Fibroblast of lung (primary cell): Measurements from ENCODE around the gene PRCC. TPM values are rescaled to one million over a fixed set of nuclear protein-coding genes. Genes with fewer than 3 reads are reported as not detected.

Source experiments
- DNase-seq, 2 donors: peaks; one replicate each; pipeline versions ENCODE4 v3.0.0 to v3.0.0-alpha.2; 2010; ENCODE audit warnings: low read depth in 2 of 2
- H2AFZ ChIP-seq: 2 replicates; pipeline ENCODE4 v1.5.1; 2012; ENCODE audit warnings: low read length, control low read depth, inconsistent platforms
- H3K27ac ChIP-seq: 2 replicates; pipeline ENCODE4 v1.5.1; 2011; ENCODE audit warnings: low read length, control low read depth; ENCODE audit not compliant: insufficient read depth
- H3K27me3 ChIP-seq: 2 replicates; pipeline ENCODE4 v1.5.1; 2011; ENCODE audit warnings: mild to moderate bottlenecking, low read length; ENCODE audit not compliant: control insufficient read depth, insufficient read depth
- H3K36me3 ChIP-seq: 2 replicates; pipeline ENCODE4 v1.5.1; 2011; ENCODE audit warnings: low read length; ENCODE audit not compliant: control insufficient read depth, insufficient read depth
- H3K4me1 ChIP-seq: 2 replicates; pipeline ENCODE4 v1.5.1; 2011; ENCODE audit warnings: low read length; ENCODE audit not compliant: control insufficient read depth, insufficient read depth; ENCODE audit errors: extremely low read depth
- H3K4me2 ChIP-seq: 2 replicates; pipeline ENCODE4 v1.5.1; 2011; ENCODE audit warnings: low read length, control low read depth; ENCODE audit not compliant: insufficient read depth; ENCODE audit errors: extremely low read depth
- H3K4me3 ChIP-seq, 4 experiments: fragments of 200-600 bp in 1 of 4; sonication (generic) in 1 of 4; replicated peaks in 1 of 4; 2 replicates each; pipeline ENCODE4 v1.5.1; 2011 to 2016; ENCODE audit warnings: low read length in 4 of 4, low read depth in 3 of 4, mild to moderate bottlenecking in 3 of 4, control low read depth in 2 of 4, inconsistent platforms in 1 of 4, mixed read lengths in 1 of 4; ENCODE audit not compliant: insufficient read depth in 1 of 4; ENCODE audit errors: control extremely low read depth in 1 of 4
- H3K79me2 ChIP-seq: 2 replicates; pipeline ENCODE4 v1.5.1; 2012; ENCODE audit warnings: mild to moderate bottlenecking, low read length, inconsistent platforms; ENCODE audit not compliant: control insufficient read depth, insufficient read depth
- H3K9ac ChIP-seq: 2 replicates; pipeline ENCODE4 v1.5.1; 2011; ENCODE audit warnings: mild to moderate bottlenecking, low read length, control low read depth; ENCODE audit not compliant: insufficient read depth
- H3K9me3 ChIP-seq: 2 replicates; pipeline ENCODE4 v1.5.1; 2012; ENCODE audit warnings: low read depth, low read length; ENCODE audit not compliant: control insufficient read depth, insufficient read depth
- H4K20me1 ChIP-seq: 2 replicates; pipeline ENCODE4 v1.5.1; 2011; ENCODE audit warnings: low read length; ENCODE audit not compliant: control insufficient read depth, insufficient read depth; ENCODE audit errors: extremely low read depth
- CTCF ChIP-seq, 2 donors: IDR thresholded peaks in 1 of 2; conservative IDR thresholded peaks in 1 of 2; 1 replicate in 1 of 2; 2 replicates in 1 of 2; pipeline ENCODE4 v1.5.1; 2011 to 2012; ENCODE audit warnings: low read length in 2 of 2, control low read depth in 1 of 2, inconsistent platforms in 1 of 2, low read depth in 1 of 2, mild to moderate bottlenecking in 1 of 2
- EZH2 ChIP-seq: IDR thresholded peaks from 2 replicates; pipeline ENCODE4 v1.5.1; 2012; ENCODE audit warnings: low read length, control low read depth, mild to moderate bottlenecking; ENCODE audit errors: missing control alignments
- polyA minus RNA-seq: library from RNA; depleted of rRNA, polyadenylated mRNA; stranded (reverse); fragments of >200 nt; gene quantifications from 2 replicates; pipeline ENCODE4 v1.2.3, GENCODE V29; 2011; ENCODE audit warnings: low replicate concordance
- polyA plus RNA-seq, 2 donors: library from polyadenylated mRNA; depleted of rRNA in 1 of 2; stranded (reverse) in 1 of 2; unstranded in 1 of 2; fragments of >200 nt; gene quantifications; 2 replicates each; pipeline ENCODE4 v1.2.1, GENCODE V29; 2011 to 2012; ENCODE audit warnings: missing spikeins in 1 of 2
- total RNA-seq: library from RNA; depleted of rRNA; stranded (reverse); fragments of >200 nt; gene quantifications from 2 replicates; pipeline ENCODE4 v1.2.1, GENCODE V29; 2014

The PRCC gene
- total RNA-seq (10.5 and 13.2 TPM in 2 replicates), polyA plus RNA-seq (52.0 and 75.8 TPM in 2 replicates), polyA minus RNA-seq (98.8 and 140 TPM in 2 replicates)
- polyA plus RNA-seq (2012): 41.9 and 48.7 TPM in 2 replicates

- H3K9ac ChIP-seq: peak within 1 kb of the TSS; percentile 95
- H3K4me3 ChIP-seq: peak within 1 kb of the TSS; percentile 93 to 97 (median 96)
- H3K9me3 ChIP-seq: no peaks in the 10 kb centered on the region
- no peaks in the 10 kb centered on the region for H3K27me3 ChIP-seq
- H3K79me2 ChIP-seq: peaks cover 44% of the 10 kb centered on the region
- peak within 1 kb of the TSS; percentile 82 for H2AFZ ChIP-seq
- no peak for TF ChIP-seq EZH2
- TF ChIP-seq CTCF (conservative IDR thresholded peaks at IDR 0.05 in 1 of 2, IDR thresholded peaks at IDR 0.05 in 1 of 2; ENCODE audit: low read depth in 1 of 2, low read length in 2 of 2): no peak
- peak within 1 kb of the TSS; percentile 93 for H3K27ac ChIP-seq
- H3K4me2 ChIP-seq: peak within 1 kb of the TSS; percentile 95
- no peaks in the 10 kb centered on the region for H3K4me1 ChIP-seq
- DNase-seq: peak; percentile 100
- H3K36me3 ChIP-seq: peaks cover 3% of the 10 kb centered on the region
- H4K20me1 ChIP-seq: no peaks in the 10 kb centered on the region
Measured at GRCh38 chr1:156767101-156767878, at the start of gene PRCC. TSS of gene PRCC (plus strand) at chr1:156767535. CDS start at chr1:156767772, 237 bp downstream.

GRCh38 chr1:156721131-156721530 is 46.2 kb upstream of the PRCC start:
- H3K9ac ChIP-seq: no peak overlapping the region
- no peaks in the 10 kb centered on the region for H3K9me3 ChIP-seq
- TF ChIP-seq EZH2: no peak
- no peak for TF ChIP-seq CTCF (conservative IDR thresholded peaks at IDR 0.05 in 1 of 2, IDR thresholded peaks at IDR 0.05 in 1 of 2; ENCODE audit: low read depth in 1 of 2, low read length in 2 of 2)
- no peak overlapping the region for H2AFZ ChIP-seq
- no peaks in the 10 kb centered on the region for H3K27me3 ChIP-seq
- H3K4me2 ChIP-seq: no peak overlapping the region
- no peak for DNase-seq
- peaks cover 29% of the 10 kb centered on the region for H3K79me2 ChIP-seq
- H3K4me1 ChIP-seq: peaks cover 8% of the 10 kb centered on the region
- no peaks in the 10 kb centered on the region for H4K20me1 ChIP-seq
- H3K36me3 ChIP-seq: peaks cover 15% of the 10 kb centered on the region
- no peak overlapping the region for H3K4me3 ChIP-seq
- H3K27ac ChIP-seq: no peak overlapping the region

GRCh38 chr1:156721535-156721934 is 45.8 kb upstream of the PRCC start:
- Histone ChIP-seq H3K4me1 (peaks cover 12% of the 10 kb centered on the region), H3K9me3 (no peaks in the 10 kb centered on the region), H4K20me1 (no peaks in the 10 kb centered on the region), H3K9ac (no peak overlapping the region), H3K79me2 (peaks cover 33% of the 10 kb centered on the region), H3K27ac (no peak overlapping the region), H3K4me2 (no peak overlapping the region), H3K27me3 (no peaks in the 10 kb centered on the region), H2AFZ (no peak overlapping the region), H3K36me3 (peaks cover 17% of the 10 kb centered on the region), H3K4me3 (no peak overlapping the region)
- DNase-seq: no peak
- TF ChIP-seq EZH2 (no peak), CTCF (conservative IDR thresholded peaks at IDR 0.05 in 1 of 2, IDR thresholded peaks at IDR 0.05 in 1 of 2; ENCODE audit: low read depth in 1 of 2, low read length in 2 of 2) (no peak)
